ENCODE results near the gene PIK3R3. TPM values are rescaled to one million over a fixed set of nuclear protein-coding genes. Genes with fewer than 3 reads are reported as not detected.

Gene PIK3R3
- total RNA-seq, 1 experiment from 2014 or later: 9.0 TPM

DNA sequence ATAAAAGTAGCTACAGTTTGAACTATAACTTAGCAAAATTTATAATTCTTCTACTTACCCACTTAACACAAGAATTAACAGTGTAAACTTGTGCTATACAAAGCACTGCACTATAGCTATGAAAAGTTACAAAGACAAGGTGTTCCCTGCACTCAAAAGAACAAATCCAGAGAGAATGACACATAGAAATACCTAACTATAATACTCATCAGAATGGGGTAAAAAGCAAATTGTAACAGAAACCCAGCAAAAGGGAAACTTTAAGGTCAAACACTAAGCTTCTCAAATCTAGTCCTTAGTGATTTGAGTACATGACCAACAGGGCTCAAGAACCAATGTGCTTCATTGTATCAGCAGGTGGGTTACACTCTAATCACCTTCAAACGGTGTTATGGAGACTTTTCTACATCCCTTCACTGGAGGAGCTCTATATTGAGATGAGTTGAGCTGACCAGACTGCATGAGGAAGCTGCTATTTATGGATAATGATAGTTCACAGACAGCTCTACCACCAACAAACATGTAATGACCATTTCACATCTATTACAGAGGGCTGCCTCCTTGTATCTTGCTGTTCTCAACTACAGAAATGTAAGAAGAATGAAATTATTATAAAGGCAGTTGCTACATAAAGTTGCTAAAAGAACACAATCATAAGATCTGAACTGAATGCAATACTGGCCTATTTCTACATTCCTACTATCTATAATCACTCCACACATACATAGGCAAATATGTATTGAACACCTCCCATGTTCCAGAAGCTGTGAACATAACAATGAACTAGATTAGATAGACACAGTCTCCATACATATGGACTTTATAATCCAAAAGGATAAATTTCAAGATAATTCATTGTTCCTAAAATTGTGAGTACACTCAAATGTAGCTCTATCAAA, 47.6 kb downstream of the PIK3R3 start:
- Mint-ChIP-seq H3K36me3 (no peaks in the 10 kb centered on the region), H3K27me3 (ENCODE audit: low read depth) (no peaks in the 10 kb centered on the region), H3K4me3 (no peak overlapping the region), H3K9me3 (0 out of 2 replicates have a peak, but pooled peaks cover 3% of the 10 kb centered on the region), H3K4me1 (no peaks in the 10 kb centered on the region; the same call in 1 of the 2 replicates), H3K27ac (no peak overlapping the region)
- TF ChIP-seq NR2C2 (CRISPR knock-in tag; IDR thresholded peaks at IDR 0.05) (no peak), CREM (CRISPR knock-in tag; IDR thresholded peaks at IDR 0.05) (no peak), CREB1 (CRISPR knock-in tag; IDR thresholded peaks at IDR 0.05) (no peak), KAT7 (CRISPR knock-in tag; IDR thresholded peaks at IDR 0.05; ENCODE audit: borderline replicate concordance) (no peak), IRF2 (CRISPR knock-in tag; IDR thresholded peaks at IDR 0.05; ENCODE audit: borderline replicate concordance, low read depth) (no peak), MYBL2 (CRISPR knock-in tag; IDR thresholded peaks at IDR 0.05) (no peak), RELA (CRISPR knock-in tag; IDR thresholded peaks at IDR 0.05; ENCODE audit: borderline replicate concordance) (no peak), FOXK1 (CRISPR knock-in tag; IDR thresholded peaks at IDR 0.05) (no peak), ZNF317 (CRISPR knock-in tag; IDR thresholded peaks at IDR 0.05; ENCODE audit: borderline replicate concordance, low read depth) (no peak)
- TF ChIP-seq, protein P1, sequence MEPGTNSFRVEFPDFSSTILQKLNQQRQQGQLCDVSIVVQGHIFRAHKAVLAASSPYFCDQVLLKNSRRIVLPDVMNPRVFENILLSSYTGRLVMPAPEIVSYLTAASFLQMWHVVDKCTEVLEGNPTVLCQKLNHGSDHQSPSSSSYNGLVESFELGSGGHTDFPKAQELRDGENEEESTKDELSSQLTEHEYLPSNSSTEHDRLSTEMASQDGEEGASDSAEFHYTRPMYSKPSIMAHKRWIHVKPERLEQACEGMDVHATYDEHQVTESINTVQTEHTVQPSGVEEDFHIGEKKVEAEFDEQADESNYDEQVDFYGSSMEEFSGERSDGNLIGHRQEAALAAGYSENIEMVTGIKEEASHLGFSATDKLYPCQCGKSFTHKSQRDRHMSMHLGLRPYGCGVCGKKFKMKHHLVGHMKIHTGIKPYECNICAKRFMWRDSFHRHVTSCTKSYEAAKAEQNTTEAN (CRISPR knock-in tag; IDR thresholded peaks at IDR 0.05): no peak
- TF ChIP-seq, protein P2, sequence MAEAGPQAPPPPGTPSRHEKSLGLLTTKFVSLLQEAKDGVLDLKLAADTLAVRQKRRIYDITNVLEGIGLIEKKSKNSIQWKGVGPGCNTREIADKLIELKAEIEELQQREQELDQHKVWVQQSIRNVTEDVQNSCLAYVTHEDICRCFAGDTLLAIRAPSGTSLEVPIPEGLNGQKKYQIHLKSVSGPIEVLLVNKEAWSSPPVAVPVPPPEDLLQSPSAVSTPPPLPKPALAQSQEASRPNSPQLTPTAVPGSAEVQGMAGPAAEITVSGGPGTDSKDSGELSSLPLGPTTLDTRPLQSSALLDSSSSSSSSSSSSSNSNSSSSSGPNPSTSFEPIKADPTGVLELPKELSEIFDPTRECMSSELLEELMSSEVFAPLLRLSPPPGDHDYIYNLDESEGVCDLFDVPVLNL (CRISPR knock-in tag; IDR thresholded peaks at IDR 0.05; ENCODE audit: borderline replicate concordance, low read depth): no peak
- TF ChIP-seq, protein P3, sequence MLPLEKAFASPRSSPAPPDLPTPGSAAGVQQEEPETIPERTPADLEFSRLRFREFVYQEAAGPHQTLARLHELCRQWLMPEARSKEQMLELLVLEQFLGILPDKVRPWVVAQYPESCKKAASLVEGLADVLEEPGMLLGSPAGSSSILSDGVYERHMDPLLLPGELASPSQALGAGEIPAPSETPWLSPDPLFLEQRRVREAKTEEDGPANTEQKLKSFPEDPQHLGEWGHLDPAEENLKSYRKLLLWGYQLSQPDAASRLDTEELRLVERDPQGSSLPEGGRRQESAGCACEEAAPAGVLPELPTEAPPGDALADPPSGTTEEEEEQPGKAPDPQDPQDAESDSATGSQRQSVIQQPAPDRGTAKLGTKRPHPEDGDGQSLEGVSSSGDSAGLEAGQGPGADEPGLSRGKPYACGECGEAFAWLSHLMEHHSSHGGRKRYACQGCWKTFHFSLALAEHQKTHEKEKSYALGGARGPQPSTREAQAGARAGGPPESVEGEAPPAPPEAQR (CRISPR knock-in tag; IDR thresholded peaks at IDR 0.05): no peak
- TF ChIP-seq, protein P4, sequence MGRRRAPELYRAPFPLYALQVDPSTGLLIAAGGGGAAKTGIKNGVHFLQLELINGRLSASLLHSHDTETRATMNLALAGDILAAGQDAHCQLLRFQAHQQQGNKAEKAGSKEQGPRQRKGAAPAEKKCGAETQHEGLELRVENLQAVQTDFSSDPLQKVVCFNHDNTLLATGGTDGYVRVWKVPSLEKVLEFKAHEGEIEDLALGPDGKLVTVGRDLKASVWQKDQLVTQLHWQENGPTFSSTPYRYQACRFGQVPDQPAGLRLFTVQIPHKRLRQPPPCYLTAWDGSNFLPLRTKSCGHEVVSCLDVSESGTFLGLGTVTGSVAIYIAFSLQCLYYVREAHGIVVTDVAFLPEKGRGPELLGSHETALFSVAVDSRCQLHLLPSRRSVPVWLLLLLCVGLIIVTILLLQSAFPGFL (CRISPR knock-in tag; IDR thresholded peaks at IDR 0.05; ENCODE audit: borderline replicate concordance): no peak
- TF ChIP-seq, protein P5, sequence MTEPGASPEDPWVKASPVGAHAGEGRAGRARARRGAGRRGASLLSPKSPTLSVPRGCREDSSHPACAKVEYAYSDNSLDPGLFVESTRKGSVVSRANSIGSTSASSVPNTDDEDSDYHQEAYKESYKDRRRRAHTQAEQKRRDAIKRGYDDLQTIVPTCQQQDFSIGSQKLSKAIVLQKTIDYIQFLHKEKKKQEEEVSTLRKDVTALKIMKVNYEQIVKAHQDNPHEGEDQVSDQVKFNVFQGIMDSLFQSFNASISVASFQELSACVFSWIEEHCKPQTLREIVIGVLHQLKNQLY (CRISPR knock-in tag; IDR thresholded peaks at IDR 0.05): no peak
- TF ChIP-seq, protein P6, sequence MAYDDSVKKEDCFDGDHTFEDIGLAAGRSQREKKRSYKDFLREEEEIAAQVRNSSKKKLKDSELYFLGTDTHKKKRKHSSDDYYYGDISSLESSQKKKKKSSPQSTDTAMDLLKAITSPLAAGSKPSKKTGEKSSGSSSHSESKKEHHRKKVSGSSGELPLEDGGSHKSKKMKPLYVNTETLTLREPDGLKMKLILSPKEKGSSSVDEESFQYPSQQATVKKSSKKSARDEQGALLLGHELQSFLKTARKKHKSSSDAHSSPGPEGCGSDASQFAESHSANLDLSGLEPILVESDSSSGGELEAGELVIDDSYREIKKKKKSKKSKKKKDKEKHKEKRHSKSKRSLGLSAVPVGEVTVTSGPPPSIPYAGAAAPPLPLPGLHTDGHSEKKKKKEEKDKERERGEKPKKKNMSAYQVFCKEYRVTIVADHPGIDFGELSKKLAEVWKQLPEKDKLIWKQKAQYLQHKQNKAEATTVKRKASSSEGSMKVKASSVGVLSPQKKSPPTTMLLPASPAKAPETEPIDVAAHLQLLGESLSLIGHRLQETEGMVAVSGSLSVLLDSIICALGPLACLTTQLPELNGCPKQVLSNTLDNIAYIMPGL (CRISPR knock-in tag; IDR thresholded peaks at IDR 0.05): no peak
- ChIA-PET POLR2A (no interaction called here), CTCF (interaction anchor here (0.6 to 0.9 kb wide), 2 partner anchors 139 to 866 kb away, joined by 3 to 4 read pairs; no protein-coding TSS in a partner anchor)
- DNase-seq (ENCODE audit: low spot score) (no peak), ATAC-seq (no peak)

DNA sequence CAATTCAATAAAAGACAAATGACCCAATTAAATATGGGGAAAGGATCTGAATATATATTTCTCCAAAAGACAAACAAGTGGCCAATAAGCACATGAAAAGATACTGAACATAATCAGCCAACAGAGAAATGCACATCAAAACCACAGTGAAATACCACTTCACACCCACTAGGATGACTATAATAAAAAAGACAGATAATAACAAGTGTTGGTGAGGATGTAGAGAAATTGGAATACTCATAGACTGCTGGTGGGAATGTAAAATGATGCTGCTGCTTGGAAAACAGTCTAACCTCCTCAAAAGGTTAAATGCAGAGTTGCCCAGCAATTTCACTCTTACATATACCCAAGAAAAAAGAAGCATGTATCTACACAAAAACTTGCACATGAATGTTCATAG, 48.9 kb downstream of the PIK3R3 start:
- ChIA-PET CTCF (no interaction called here), POLR2A (no interaction called here)
- no peak overlapping the region for H3K27ac Mint-ChIP-seq

More for the DNA sequence above, 48.9 kb downstream of the PIK3R3 start:
- TF ChIP-seq SP1 (CRISPR knock-in tag; conservative IDR thresholded peaks at IDR 0.05) (no peak), GRHL2 (CRISPR knock-in tag; IDR thresholded peaks at IDR 0.05; ENCODE audit: insufficient replicate concordance, severe bottlenecking) (no peak), JAZF1 (CRISPR knock-in tag; IDR thresholded peaks at IDR 0.05) (no peak), MXD4 (CRISPR knock-in tag; IDR thresholded peaks at IDR 0.05; ENCODE audit: borderline replicate concordance) (no peak)
- DNase-seq (ENCODE audit: low spot score) (no peak), ATAC-seq (no peak)
- Mint-ChIP-seq H3K36me3 (no peaks in the 10 kb centered on the region), H3K4me1 (no peaks in the 10 kb centered on the region; the same call in 1 of the 2 replicates), H3K9me3 (0 out of 2 replicates have a peak, but pooled peaks cover 3% of the 10 kb centered on the region), H3K27me3 (ENCODE audit: low read depth) (no peaks in the 10 kb centered on the region), H3K4me3 (no peak overlapping the region)

Data from WTC11 (cell line).